ENCODE results near the gene BICRA.

GRCh38 chr19:47704656-47705055, 95.7 kb downstream of the BICRA start:
- TF ChIP-seq EZH2 (IDR thresholded peaks at IDR 0.05) (no peak), EZH2phosphoT487 (IDR thresholded peaks at IDR 0.05) (no peak)
- TF ChIP-seq, protein P1, sequence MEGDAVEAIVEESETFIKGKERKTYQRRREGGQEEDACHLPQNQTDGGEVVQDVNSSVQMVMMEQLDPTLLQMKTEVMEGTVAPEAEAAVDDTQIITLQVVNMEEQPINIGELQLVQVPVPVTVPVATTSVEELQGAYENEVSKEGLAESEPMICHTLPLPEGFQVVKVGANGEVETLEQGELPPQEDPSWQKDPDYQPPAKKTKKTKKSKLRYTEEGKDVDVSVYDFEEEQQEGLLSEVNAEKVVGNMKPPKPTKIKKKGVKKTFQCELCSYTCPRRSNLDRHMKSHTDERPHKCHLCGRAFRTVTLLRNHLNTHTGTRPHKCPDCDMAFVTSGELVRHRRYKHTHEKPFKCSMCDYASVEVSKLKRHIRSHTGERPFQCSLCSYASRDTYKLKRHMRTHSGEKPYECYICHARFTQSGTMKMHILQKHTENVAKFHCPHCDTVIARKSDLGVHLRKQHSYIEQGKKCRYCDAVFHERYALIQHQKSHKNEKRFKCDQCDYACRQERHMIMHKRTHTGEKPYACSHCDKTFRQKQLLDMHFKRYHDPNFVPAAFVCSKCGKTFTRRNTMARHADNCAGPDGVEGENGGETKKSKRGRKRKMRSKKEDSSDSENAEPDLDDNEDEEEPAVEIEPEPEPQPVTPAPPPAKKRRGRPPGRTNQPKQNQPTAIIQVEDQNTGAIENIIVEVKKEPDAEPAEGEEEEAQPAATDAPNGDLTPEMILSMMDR (IDR thresholded peaks at IDR 0.05), result no peak

Data from neural progenitor cell (in vitro differentiated cells).